GM23248 (cell line): Measurements from ENCODE around the gene MEGF11. TPM values are rescaled to one million over a fixed set of nuclear protein-coding genes. Genes with fewer than 3 reads are reported as not detected.
A peak's percentile ranks its signal among the peaks of the same experiment; 100 is the strongest.

Experiments used
- DNase-seq: peaks from one replicate; pipeline ENCODE4 v3.0.0-alpha.2; 2015
- H2AFZ ChIP-seq: fragments of 200-600 bp; sonication (generic); 2 replicates; pipeline ENCODE4 v1.6.1; 2016; ENCODE audit warnings: antibody characterized with exemption
- H3F3A ChIP-seq: fragments of 200-600 bp; sonication (generic); 2 replicates; pipeline ENCODE4 v1.6.1; 2016; ENCODE audit warnings: mild to moderate bottlenecking, antibody characterized with exemption, mixed run types; ENCODE audit not compliant: insufficient read depth
- H3K27ac ChIP-seq: fragments of 200-600 bp; sonication (generic); 2 replicates; pipeline ENCODE4 v1.5.1; 2016; ENCODE audit warnings: mild to moderate bottlenecking
- H3K27me3 ChIP-seq: fragments of 200-600 bp; sonication (generic); replicated peaks from 2 replicates; pipeline ENCODE4 v1.6.1; 2016; ENCODE audit warnings: mild to moderate bottlenecking; ENCODE audit not compliant: insufficient read depth
- H3K36me3 ChIP-seq: fragments of 200-600 bp; sonication (generic); 2 replicates; pipeline ENCODE4 v1.6.1; 2016; ENCODE audit warnings: low read depth, mild to moderate bottlenecking
- H3K4me1 ChIP-seq: fragments of 200-600 bp; sonication (generic); 2 replicates; pipeline ENCODE4 v1.6.1; 2016; ENCODE audit warnings: mild to moderate bottlenecking; ENCODE audit not compliant: insufficient read depth
- H3K4me2 ChIP-seq: fragments of 200-600 bp; sonication (generic); one replicate; pipeline ENCODE4 v1.6.1; 2016; ENCODE audit warnings: mild to moderate bottlenecking; ENCODE audit not compliant: unreplicated experiment
- H3K4me3 ChIP-seq: fragments of 200-600 bp; sonication (generic); 2 replicates; pipeline ENCODE4 v1.5.1; 2016; ENCODE audit warnings: mild to moderate bottlenecking
- H3K79me2 ChIP-seq: fragments of 200-600 bp; sonication (generic); 2 replicates; pipeline ENCODE4 v1.6.1; 2016; ENCODE audit warnings: mild to moderate bottlenecking; ENCODE audit not compliant: insufficient read depth
- H3K9ac ChIP-seq: fragments of 200-600 bp; sonication (generic); 2 replicates; pipeline ENCODE4 v1.6.1; 2016; ENCODE audit warnings: mild to moderate bottlenecking
- H3K9me2 ChIP-seq: fragments of 200-600 bp; sonication (generic); 2 replicates; pipeline ENCODE4 v1.6.1; 2016; ENCODE audit warnings: mixed run types, mild to moderate bottlenecking, moderate library complexity; ENCODE audit not compliant: insufficient read depth
- H3K9me3 ChIP-seq: fragments of 200-600 bp; sonication (generic); one replicate; pipeline ENCODE4 v1.6.1; 2017; ENCODE audit warnings: low read depth
- H4K20me1 ChIP-seq: fragments of 200-600 bp; sonication (generic); 2 replicates; pipeline ENCODE4 v1.6.0; 2016; ENCODE audit not compliant: insufficient read depth
- EZH2 ChIP-seq: fragments of 200-600 bp; sonication (generic); IDR thresholded peaks from 2 replicates; pipeline ENCODE4 v1.6.1; 2018; ENCODE audit warnings: antibody characterized with exemption, mild to moderate bottlenecking; ENCODE audit not compliant: insufficient read depth, poor library complexity, severe bottlenecking
- EZH2phosphoT487 ChIP-seq: fragments of 200-600 bp; sonication (generic); IDR thresholded peaks from 2 replicates; pipeline ENCODE4 v1.6.1; 2018; ENCODE audit warnings: antibody characterized with exemption, moderate library complexity, mild to moderate bottlenecking, low read depth; ENCODE audit not compliant: insufficient read depth
- WGBS, 2 experiments: methylation state at CpG; one replicate each; pipeline ENCODE4 v1.1.6; 2015 to 2017; ENCODE audit warnings: low lambda C conversion rate in 2 of 2, low coverage in 1 of 2; ENCODE audit errors: missing lambda C conversion rate in 2 of 2; 5-methylcytosine and 5-hydroxymethylcytosine counted together
- in situ Hi-C: fragments of 300-500 bp; cut with MboI; formaldehyde crosslinking; loops from 2 replicates; pipeline ENCODE4 v1.15.0; 2020
- polyA plus RNA-seq: library from polyadenylated mRNA; unstranded; fragments of >200 nt; fragmentation: Nextera tagmentation; extraction: Ambion mirVana; gene quantifications from 2 replicates; pipeline ENCODE4 v1.2.1, GENCODE V29; 2016
- total RNA-seq: library from RNA; depleted of rRNA; stranded (reverse); fragments of >200 nt; shearing (Covaris generic); gene quantifications from 2 replicates; pipeline ENCODE4 v1.2.3, GENCODE V29; 2014

MEGF11 gene
- total and polyA plus RNA-seq, 2 experiments from 2014 or later = 0.14 TPM; not detected in 1

GRCh38 chr15:66234798-66235197 is 18.8 kb downstream of the MEGF11 start:
- in situ Hi-C loops = no loop called here
- peaks cover 24% of the 10 kb centered on the region for H3K27me3 ChIP-seq
- DNase-seq = no peak
- no peaks in the 10 kb centered on the region for H3K4me1 ChIP-seq
- H3K9ac ChIP-seq = no peak overlapping the region
- H4K20me1 ChIP-seq = no peaks in the 10 kb centered on the region
- H3K4me2 ChIP-seq = no peak overlapping the region
- TF ChIP-seq EZH2 = no peak
- WGBS, 2 experiments = 63 to 64% methylated on average over 9 of the region's 9 CpGs
- no peaks in the 10 kb centered on the region for H3K79me2 ChIP-seq
- no peaks in the 10 kb centered on the region for H3F3A ChIP-seq
- no peaks in the 10 kb centered on the region for H3K9me3 ChIP-seq
- H3K9me2 ChIP-seq = no peaks in the 10 kb centered on the region
- no peak overlapping the region for H2AFZ ChIP-seq
- no peaks in the 10 kb centered on the region for H3K36me3 ChIP-seq
- no peak overlapping the region for H3K27ac ChIP-seq
- no peak overlapping the region for H3K4me3 ChIP-seq

DNA sequence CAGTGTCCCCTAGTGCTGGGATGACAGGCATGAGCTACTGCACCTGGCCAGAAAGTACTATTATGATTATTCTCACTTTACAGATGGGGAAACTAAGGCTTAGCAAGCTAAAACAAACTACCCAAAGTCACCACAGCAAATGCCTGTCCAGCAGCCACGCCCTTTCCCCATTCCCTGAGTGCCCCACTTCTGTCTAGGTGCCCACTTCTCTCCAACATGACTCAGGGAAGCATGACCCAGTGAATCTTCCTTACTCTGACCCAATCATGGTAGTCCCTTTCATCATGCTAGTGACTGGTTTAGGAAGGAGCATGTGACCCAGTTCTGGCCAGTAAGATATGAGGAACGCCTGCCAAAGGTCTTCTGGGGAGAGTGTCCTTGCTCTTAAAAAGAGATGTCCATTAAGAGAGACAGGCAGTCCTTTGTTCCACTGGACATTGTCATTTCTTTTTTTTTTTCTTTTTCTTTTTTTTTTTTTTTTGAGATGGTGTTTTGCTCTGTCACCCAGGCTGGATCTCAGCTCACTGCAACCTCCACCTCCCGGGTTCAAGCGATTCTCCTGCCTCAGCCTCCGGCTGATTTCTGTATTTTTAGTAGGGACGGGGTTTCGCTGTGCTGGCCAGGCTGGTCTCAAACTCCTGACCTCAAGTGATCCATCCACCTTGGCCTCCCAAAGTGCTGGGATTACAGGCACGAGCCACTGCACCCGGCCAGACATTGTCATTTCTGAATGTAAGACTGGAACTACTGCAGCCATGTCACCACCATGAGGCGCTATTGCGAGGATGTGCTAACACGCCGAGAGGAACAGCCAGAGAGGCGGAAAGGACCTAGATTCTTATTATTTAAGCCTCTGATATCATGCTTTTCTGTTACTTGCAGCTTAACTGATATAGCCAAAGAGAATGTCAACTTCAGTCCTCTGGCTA is 19.8 kb downstream of the MEGF11 start:
- H3K27ac ChIP-seq = no peak overlapping the region
- H3F3A ChIP-seq = no peaks in the 10 kb centered on the region
- peak; percentile 56 for DNase-seq
- H3K4me2 ChIP-seq = no peak overlapping the region
- TF ChIP-seq EZH2phosphoT487 (no peak), EZH2 (no peak)
- in situ Hi-C loops = no loop called here
- no peaks in the 10 kb centered on the region for H3K79me2 ChIP-seq
- no peak overlapping the region for H2AFZ ChIP-seq
- H3K4me3 ChIP-seq = no peak overlapping the region
- H3K9me2 ChIP-seq = no peaks in the 10 kb centered on the region
- peaks cover 24% of the 10 kb centered on the region for H3K27me3 ChIP-seq
- H3K36me3 ChIP-seq = no peaks in the 10 kb centered on the region
- H3K4me1 ChIP-seq = no peaks in the 10 kb centered on the region
- no peak overlapping the region for H3K9ac ChIP-seq
- H4K20me1 ChIP-seq = no peaks in the 10 kb centered on the region
- 71 to 74% methylated on average over 14 of the region's 14 CpGs for WGBS, 2 experiments
- no peaks in the 10 kb centered on the region for H3K9me3 ChIP-seq

DNA sequence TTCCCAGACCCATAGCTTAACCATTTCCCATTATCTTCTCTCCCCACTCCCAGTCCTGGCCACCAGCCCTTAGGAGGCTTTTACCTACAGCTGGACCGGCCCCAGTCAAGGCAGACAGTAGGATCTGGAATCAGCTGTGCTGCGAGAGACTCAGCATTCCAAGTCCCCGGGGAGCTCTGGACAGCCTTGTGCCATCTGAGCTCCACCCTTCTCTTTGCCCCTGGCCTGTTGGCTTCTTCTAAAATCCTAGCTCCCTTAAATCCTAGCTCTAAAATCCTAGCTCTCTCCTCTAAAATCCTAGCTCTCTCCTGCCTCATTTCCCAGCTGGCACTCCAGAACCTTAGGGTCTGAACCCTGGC is 21.3 kb downstream of the MEGF11 start:
- H3K4me1 ChIP-seq = no peaks in the 10 kb centered on the region
- no peak overlapping the region for H3K9ac ChIP-seq
- H3K4me2 ChIP-seq = no peak overlapping the region
- TF ChIP-seq EZH2phosphoT487 (no peak), EZH2 (no peak)
- H3K27ac ChIP-seq = no peak overlapping the region
- WGBS, 2 experiments = 69 to 72% methylated on average over 3 of the region's 3 CpGs
- no peaks in the 10 kb centered on the region for H3K36me3 ChIP-seq
- no peaks in the 10 kb centered on the region for H3F3A ChIP-seq
- in situ Hi-C loops = no loop called here
- H3K79me2 ChIP-seq = no peaks in the 10 kb centered on the region
- no peaks in the 10 kb centered on the region for H3K9me3 ChIP-seq
- H3K9me2 ChIP-seq = no peaks in the 10 kb centered on the region
- DNase-seq = no peak
- H3K4me3 ChIP-seq = no peak overlapping the region
- H3K27me3 ChIP-seq = peaks cover 18% of the 10 kb centered on the region
- H2AFZ ChIP-seq = no peak overlapping the region
- H4K20me1 ChIP-seq = no peaks in the 10 kb centered on the region

DNA sequence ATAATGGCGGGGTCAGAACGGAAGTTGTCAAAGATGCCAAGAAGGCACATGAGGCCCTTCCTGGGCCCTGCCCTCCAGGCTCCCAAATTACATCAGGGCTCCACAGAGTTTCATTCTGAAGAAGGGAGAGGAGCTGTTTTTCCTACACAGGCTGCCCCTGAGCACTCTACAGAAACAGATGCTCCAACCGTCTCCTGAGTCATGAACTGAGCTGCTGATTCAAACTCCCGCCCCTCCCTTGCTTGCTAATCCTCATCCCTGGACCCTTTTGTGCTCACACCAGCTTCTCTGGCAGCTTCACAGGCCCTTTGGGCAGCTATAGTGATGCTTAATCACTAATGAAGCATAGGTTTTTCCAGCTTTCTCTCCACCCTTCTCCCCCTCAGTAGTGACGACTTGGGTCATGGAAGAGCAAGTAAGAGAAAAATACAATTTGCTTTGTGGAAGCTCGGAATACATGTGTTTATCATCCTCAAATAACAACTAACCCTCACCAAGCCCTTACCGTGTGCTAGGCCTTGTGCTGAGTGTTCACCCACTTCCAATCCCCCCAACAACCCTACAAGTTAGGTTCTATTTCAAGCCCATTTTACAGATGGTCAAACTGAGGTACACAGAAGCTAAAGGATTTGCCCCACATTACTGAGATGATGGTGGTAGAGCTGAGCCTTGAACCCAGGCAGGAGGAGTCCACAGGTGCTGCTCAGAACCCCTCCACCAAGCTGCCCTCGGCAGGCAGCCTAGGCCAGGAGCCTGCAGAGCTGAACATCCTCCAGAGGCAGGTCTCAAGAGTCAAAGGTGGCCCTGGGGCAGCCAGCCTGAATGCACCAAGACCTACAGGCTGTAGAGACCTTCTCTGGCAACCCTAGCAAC is 21.9 kb downstream of the MEGF11 start:
- in situ Hi-C loops = no loop called here
- Histone ChIP-seq H3K27me3 (peaks cover 19% of the 10 kb centered on the region), H3K27ac (no peak overlapping the region), H3F3A (no peaks in the 10 kb centered on the region), H3K4me3 (no peak overlapping the region), H4K20me1 (no peaks in the 10 kb centered on the region), H3K9me2 (no peaks in the 10 kb centered on the region), H3K4me2 (no peak overlapping the region), H2AFZ (no peak overlapping the region), H3K9me3 (no peaks in the 10 kb centered on the region), H3K36me3 (no peaks in the 10 kb centered on the region), H3K79me2 (no peaks in the 10 kb centered on the region), H3K4me1 (no peaks in the 10 kb centered on the region), H3K9ac (no peak overlapping the region)
- TF ChIP-seq EZH2 (no peak), EZH2phosphoT487 (no peak)
- WGBS, 2 experiments = 50% methylated on average over 8 of the region's 8 CpGs
- peak; percentile 61 for DNase-seq
